ENCODE measurements around the gene ARFGAP3.
"Not testable (repeated sequence)": the region's sequence is repeated elsewhere in the genome, so short reads cannot be mapped to it uniquely, and the experiment has no call there.

The ARFGAP3 gene

GRCh38 chr22:42758931-42759629 lies 98.0 kb downstream of the ARFGAP3 start:
- no peak for DNase-seq (ENCODE audit: low spot score)
- TF ChIP-seq, protein P1, sequence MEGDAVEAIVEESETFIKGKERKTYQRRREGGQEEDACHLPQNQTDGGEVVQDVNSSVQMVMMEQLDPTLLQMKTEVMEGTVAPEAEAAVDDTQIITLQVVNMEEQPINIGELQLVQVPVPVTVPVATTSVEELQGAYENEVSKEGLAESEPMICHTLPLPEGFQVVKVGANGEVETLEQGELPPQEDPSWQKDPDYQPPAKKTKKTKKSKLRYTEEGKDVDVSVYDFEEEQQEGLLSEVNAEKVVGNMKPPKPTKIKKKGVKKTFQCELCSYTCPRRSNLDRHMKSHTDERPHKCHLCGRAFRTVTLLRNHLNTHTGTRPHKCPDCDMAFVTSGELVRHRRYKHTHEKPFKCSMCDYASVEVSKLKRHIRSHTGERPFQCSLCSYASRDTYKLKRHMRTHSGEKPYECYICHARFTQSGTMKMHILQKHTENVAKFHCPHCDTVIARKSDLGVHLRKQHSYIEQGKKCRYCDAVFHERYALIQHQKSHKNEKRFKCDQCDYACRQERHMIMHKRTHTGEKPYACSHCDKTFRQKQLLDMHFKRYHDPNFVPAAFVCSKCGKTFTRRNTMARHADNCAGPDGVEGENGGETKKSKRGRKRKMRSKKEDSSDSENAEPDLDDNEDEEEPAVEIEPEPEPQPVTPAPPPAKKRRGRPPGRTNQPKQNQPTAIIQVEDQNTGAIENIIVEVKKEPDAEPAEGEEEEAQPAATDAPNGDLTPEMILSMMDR (IDR thresholded peaks at IDR 0.05; ENCODE audit: extremely low read depth, insufficient read depth, missing control alignments): no peak
- in situ Hi-C loops (cut with MboI; ENCODE audit: low pct_unique_long_range_greater_than_20kb, low sequenced_read_pairs, unreplicated experiment): no loop called here

DNA sequence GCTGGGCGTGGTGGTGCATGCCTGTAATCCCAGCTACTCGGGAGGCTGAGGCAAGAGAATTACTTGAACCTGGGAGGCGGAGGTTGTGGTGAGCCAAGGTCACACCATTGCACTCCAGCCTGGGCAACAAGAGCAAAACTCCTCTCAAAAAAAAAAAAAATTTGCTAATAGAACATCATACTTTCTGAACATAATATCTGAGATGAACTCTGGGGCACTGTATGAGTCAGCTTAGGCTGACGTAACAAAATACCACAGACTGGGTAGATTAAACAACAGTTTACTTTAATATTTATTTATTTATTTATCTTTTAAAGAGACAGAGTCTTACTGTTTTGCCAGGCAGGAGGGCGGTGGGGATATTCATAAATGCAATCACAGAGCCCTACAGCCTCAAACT lies 101.5 kb downstream of the ARFGAP3 start:
- DNase-seq (ENCODE audit: low spot score); in situ Hi-C loops (cut with MboI; ENCODE audit: low pct_unique_long_range_greater_than_20kb, low sequenced_read_pairs, unreplicated experiment): not testable (repeated sequence)

DNA sequence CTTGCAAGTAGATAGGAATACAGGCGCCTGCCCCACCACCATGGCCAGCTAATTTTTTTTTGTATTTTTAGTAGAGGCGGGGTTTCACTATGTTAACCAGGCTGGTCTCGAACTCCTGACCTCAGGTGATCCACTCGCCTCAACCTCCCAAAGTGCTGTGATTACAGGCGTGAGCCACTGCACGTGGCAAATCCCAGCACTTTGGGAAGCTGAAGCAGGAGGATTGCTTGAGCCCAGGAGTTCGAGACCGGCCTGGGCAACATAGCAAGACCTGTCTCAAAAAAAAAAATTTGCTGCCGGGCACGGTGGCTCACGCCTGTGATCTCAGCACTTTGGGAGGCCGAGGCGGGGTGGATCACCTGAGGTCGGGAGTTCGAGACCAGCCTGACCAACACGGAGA lies 102.0 kb downstream of the ARFGAP3 start:
- in situ Hi-C loops (cut with MboI; ENCODE audit: low pct_unique_long_range_greater_than_20kb, low sequenced_read_pairs, unreplicated experiment); DNase-seq (ENCODE audit: low spot score): not testable (repeated sequence)

GRCh38 chr22:42754658-42755057 lies 102.4 kb downstream of the ARFGAP3 start:
- TF ChIP-seq, protein P1 (IDR thresholded peaks at IDR 0.05; ENCODE audit: extremely low read depth, insufficient read depth, missing control alignments): no peak
- no peak for DNase-seq (ENCODE audit: low spot score)
- in situ Hi-C loops (cut with MboI; ENCODE audit: low pct_unique_long_range_greater_than_20kb, low sequenced_read_pairs, unreplicated experiment): no loop called here

DNA sequence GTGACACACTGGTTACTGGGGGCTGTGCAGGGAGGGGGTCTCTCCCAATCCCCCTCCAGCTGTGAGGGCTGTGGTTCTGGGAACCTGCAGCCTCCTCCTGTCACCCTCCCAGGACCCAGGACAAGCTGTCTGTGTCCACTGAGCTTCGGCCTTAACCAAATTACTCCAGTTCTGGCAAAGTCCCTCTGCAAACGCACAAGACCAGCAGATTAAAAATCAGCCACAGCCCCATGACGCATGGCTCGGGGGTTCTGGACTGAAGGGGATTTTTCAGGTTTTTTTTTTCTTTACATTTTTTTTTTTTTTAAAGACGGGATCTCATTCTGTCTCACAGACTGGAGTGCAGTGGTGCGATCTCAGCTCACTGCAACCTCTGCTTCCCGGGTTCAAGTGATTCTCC lies 104.2 kb downstream of the ARFGAP3 start:
- peak; percentile 82 for DNase-seq (ENCODE audit: low spot score)
- TF ChIP-seq, protein P1 (IDR thresholded peaks at IDR 0.05; ENCODE audit: extremely low read depth, insufficient read depth, missing control alignments): no peak
- in situ Hi-C loops (cut with MboI; ENCODE audit: low pct_unique_long_range_greater_than_20kb, low sequenced_read_pairs, unreplicated experiment): no loop called here

DNA sequence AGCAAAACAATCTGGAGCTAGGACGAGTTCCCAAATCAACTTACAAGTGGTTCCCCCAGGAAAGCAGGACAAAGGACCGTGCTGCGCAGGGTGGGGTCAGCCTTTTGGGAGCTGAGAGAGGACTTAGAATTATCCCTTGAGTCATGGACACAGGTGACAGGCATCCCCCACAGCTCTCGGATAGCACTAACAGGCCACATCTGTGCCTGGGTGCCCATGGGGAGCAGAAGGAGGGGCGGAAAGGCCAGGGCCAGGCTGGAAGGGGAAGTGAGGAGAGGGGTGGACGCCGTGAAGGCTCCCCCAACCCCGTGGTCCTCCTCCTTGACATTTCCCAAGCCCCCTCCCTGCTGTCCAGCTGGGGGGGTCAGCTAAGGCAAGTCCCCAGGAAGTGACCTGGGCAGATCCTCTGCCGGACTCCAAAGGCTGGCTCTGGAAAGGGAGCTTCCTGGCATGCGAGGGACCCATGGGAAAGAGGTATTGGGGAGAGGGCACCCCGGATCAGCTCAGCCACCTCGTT lies 104.8 kb downstream of the ARFGAP3 start:
- in situ Hi-C loops (cut with MboI; ENCODE audit: low pct_unique_long_range_greater_than_20kb, low sequenced_read_pairs, unreplicated experiment): no loop called here
- DNase-seq (ENCODE audit: low spot score): peak; percentile 36
- TF ChIP-seq, protein P1 (IDR thresholded peaks at IDR 0.05; ENCODE audit: extremely low read depth, insufficient read depth, missing control alignments): no peak

- in situ Hi-C loops (cut with MboI; ENCODE audit: low pct_unique_long_range_greater_than_20kb, low sequenced_read_pairs, unreplicated experiment); DNase-seq (ENCODE audit: low spot score): not testable (repeated sequence)
Measured at GRCh38 chr22:42750421-42750820, 106.7 kb downstream of the ARFGAP3 start.

- TF ChIP-seq, protein P1 (IDR thresholded peaks at IDR 0.05; ENCODE audit: extremely low read depth, insufficient read depth, missing control alignments): no peak
- peak; percentile 15 for DNase-seq (ENCODE audit: low spot score)
- in situ Hi-C loops (cut with MboI; ENCODE audit: low pct_unique_long_range_greater_than_20kb, low sequenced_read_pairs, unreplicated experiment): no loop called here
Measured at GRCh38 chr22:42747701-42748513, 109.2 kb downstream of the ARFGAP3 start.

Data from GM13977 (cell line).